ENCODE data around the gene AKNA.

The AKNA gene

GRCh38 chr9:114356792-114357191 lies 31.0 kb downstream of the AKNA start:
- DNase-seq (ENCODE audit: low spot score): no peak

GRCh38 chr9:114355821-114356220 lies 32.0 kb downstream of the AKNA start:
- DNase-seq (ENCODE audit: low spot score): no peak

GRCh38 chr9:114351932-114352331 lies 35.9 kb downstream of the AKNA start:
- no peak for DNase-seq (ENCODE audit: low spot score)

- DNase-seq (ENCODE audit: low spot score): no peak
Measured at GRCh38 chr9:114350636-114351401, 37.0 kb downstream of the AKNA start.

GRCh38 chr9:114349713-114350480 lies 37.9 kb downstream of the AKNA start:
- DNase-seq (ENCODE audit: low spot score): no peak

- peak; percentile 67 for DNase-seq (ENCODE audit: low spot score)
Measured at GRCh38 chr9:114348906-114349482, 38.8 kb downstream of the AKNA start.

GRCh38 chr9:114348261-114348905 lies 39.4 kb downstream of the AKNA start:
- DNase-seq (ENCODE audit: low spot score): no peak

GRCh38 chr9:114347675-114348074 lies 40.1 kb downstream of the AKNA start:
- no peak for DNase-seq (ENCODE audit: low spot score)

GRCh38 chr9:114346146-114346545 lies 41.6 kb downstream of the AKNA start:
- DNase-seq (ENCODE audit: low spot score): no peak

GRCh38 chr9:114345493-114346065 lies 42.2 kb downstream of the AKNA start:
- DNase-seq (ENCODE audit: low spot score): no peak

- DNase-seq (ENCODE audit: low spot score): no peak
Measured at GRCh38 chr9:114344692-114345091, 43.1 kb downstream of the AKNA start.

- no peak for DNase-seq (ENCODE audit: low spot score)
Measured at GRCh38 chr9:114344188-114344566, 43.6 kb downstream of the AKNA start.

GRCh38 chr9:114343471-114344187 lies 44.2 kb downstream of the AKNA start:
- no peak for DNase-seq (ENCODE audit: low spot score)

- DNase-seq (ENCODE audit: low spot score): no peak
Measured at GRCh38 chr9:114342755-114343440, 44.9 kb downstream of the AKNA start.

- no peak for DNase-seq (ENCODE audit: low spot score)
Measured at GRCh38 chr9:114341991-114342390, 45.8 kb downstream of the AKNA start.

- no peak for DNase-seq (ENCODE audit: low spot score)
Measured at GRCh38 chr9:114341152-114341830, 46.5 kb downstream of the AKNA start.

GRCh38 chr9:114339130-114339908 lies 48.5 kb downstream of the AKNA start:
- DNase-seq (ENCODE audit: low spot score): peak; percentile 78

- no peak for DNase-seq (ENCODE audit: low spot score)
Measured at GRCh38 chr9:114338187-114338586, 49.6 kb downstream of the AKNA start.

GRCh38 chr9:114336699-114337395 lies 50.9 kb downstream of the AKNA start:
- no peak for DNase-seq (ENCODE audit: low spot score)
